GM21367 (cell line): ENCODE data around the gene ELL.

Experiments used
- ATAC-seq: cut with Tn5 transposase; IDR thresholded peaks from one replicate; pipeline ENCODE4 v1.9.1; 2021; ENCODE audit not compliant: unreplicated experiment

The ELL gene

GRCh38 chr19:18449552-18449951 lies 72.3 kb downstream of the ELL start:
- no peak for ATAC-seq

- no peak for ATAC-seq
These were observed 75.0 kb downstream of the ELL start for GRCh38 chr19:18446811-18447359.

GRCh38 chr19:18446145-18446810 lies 75.6 kb downstream of the ELL start:
- no peak for ATAC-seq

- ATAC-seq, result no peak
These were observed 76.5 kb downstream of the ELL start for GRCh38 chr19:18445262-18445948.

- ATAC-seq, result no peak
These were observed 77.4 kb downstream of the ELL start for GRCh38 chr19:18444513-18444912.

- no peak for ATAC-seq
These were observed 78.0 kb downstream of the ELL start for GRCh38 chr19:18443831-18444230.

GRCh38 chr19:18443406-18443805 lies 78.5 kb downstream of the ELL start:
- ATAC-seq, result no peak

GRCh38 chr19:18442941-18443340 lies 78.9 kb downstream of the ELL start:
- ATAC-seq, result no peak

- no peak for ATAC-seq
These were observed 79.8 kb downstream of the ELL start for GRCh38 chr19:18441804-18442788.

GRCh38 chr19:18440936-18441803 lies 80.7 kb downstream of the ELL start:
- no peak for ATAC-seq

GRCh38 chr19:18440415-18440877 lies 81.4 kb downstream of the ELL start:
- ATAC-seq, result no peak

GRCh38 chr19:18439910-18440237 lies 82.0 kb downstream of the ELL start:
- no peak for ATAC-seq

GRCh38 chr19:18439025-18439909 lies 82.6 kb downstream of the ELL start:
- ATAC-seq, result no peak

GRCh38 chr19:18438331-18439024 lies 83.4 kb downstream of the ELL start:
- no peak for ATAC-seq

GRCh38 chr19:18437491-18438330 lies 84.2 kb downstream of the ELL start, which contains the start of gene ISYNA1:
Gene ISYNA1, minus strand, starts transcription at chr19:18438133. Its CDS starts 154 bp downstream, at chr19:18437979.
- no peak for ATAC-seq

- ATAC-seq, result no peak
These were observed 85.0 kb downstream of the ELL start for GRCh38 chr19:18436671-18437490.
